ENCODE measurements around the gene KIF6. TPM values are rescaled to one million over a fixed set of nuclear protein-coding genes. Genes with fewer than 3 reads are reported as not detected.

Gene KIF6
- polyA plus RNA-seq, 1 donor (not counting 4 experiments of a cell fraction or from before 2014, with no cell fraction given), result 0.14 TPM

DNA sequence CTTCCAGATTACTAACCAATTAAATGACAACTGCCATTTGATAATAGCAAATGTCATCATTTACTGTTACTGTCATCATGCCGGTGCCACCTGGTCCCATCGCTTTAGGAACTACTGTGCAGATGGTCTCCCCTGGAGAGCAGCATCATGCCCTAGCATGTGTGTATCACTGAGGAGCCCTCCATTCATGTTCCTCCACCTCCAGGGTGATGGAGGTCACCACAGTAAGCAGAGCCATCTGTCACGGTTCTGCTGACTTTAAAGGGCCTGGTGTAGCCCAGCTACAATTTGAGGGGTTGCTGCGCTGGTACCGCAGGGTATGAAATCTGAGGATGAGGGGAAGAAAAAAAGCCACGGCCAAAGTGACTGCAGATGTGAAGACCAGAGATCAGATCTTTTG is 283.9 kb downstream of the KIF6 start:
- H2AFZ ChIP-seq (ENCODE audit: control insufficient read depth, low read length), result no peak overlapping the region
- H3K79me2 ChIP-seq (ENCODE audit: control insufficient read depth, insufficient read depth, low read length), result no peaks in the 10 kb centered on the region
- H3K27me3 ChIP-seq (ENCODE audit: control insufficient read depth, extremely low read depth, insufficient read depth, low read length), result no peaks in the 10 kb centered on the region
- no peaks in the 10 kb centered on the region for H3K36me3 ChIP-seq (ENCODE audit: control insufficient read depth in 2 of 2, extremely low read depth in 1 of 2, insufficient read depth in 2 of 2, low read length in 2 of 2)
- FAIRE-seq, result no peak
- no peak overlapping the region for H3K4me3 ChIP-seq (ENCODE audit: control insufficient read depth in 2 of 3, extremely low read depth in 1 of 3, insufficient read depth in 2 of 3, low read depth in 1 of 3, low read length in 3 of 3)
- TF ChIP-seq EZH2 (IDR thresholded peaks at IDR 0.05; ENCODE audit: low read length), result no peak
- TF ChIP-seq, protein P1, sequence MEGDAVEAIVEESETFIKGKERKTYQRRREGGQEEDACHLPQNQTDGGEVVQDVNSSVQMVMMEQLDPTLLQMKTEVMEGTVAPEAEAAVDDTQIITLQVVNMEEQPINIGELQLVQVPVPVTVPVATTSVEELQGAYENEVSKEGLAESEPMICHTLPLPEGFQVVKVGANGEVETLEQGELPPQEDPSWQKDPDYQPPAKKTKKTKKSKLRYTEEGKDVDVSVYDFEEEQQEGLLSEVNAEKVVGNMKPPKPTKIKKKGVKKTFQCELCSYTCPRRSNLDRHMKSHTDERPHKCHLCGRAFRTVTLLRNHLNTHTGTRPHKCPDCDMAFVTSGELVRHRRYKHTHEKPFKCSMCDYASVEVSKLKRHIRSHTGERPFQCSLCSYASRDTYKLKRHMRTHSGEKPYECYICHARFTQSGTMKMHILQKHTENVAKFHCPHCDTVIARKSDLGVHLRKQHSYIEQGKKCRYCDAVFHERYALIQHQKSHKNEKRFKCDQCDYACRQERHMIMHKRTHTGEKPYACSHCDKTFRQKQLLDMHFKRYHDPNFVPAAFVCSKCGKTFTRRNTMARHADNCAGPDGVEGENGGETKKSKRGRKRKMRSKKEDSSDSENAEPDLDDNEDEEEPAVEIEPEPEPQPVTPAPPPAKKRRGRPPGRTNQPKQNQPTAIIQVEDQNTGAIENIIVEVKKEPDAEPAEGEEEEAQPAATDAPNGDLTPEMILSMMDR (optimal IDR thresholded peaks at IDR 0.05 in 1 of 3, IDR thresholded peaks at IDR 0.05 in 1 of 3, conservative IDR thresholded peaks at IDR 0.05 in 1 of 3; ENCODE audit: extremely low read depth in 1 of 3, insufficient read depth in 2 of 3, low read length in 3 of 3), result no peak
- H3K27ac ChIP-seq (ENCODE audit: control insufficient read depth, insufficient read depth, low read length), result no peak overlapping the region
- no peaks in the 10 kb centered on the region for H3K9me1 ChIP-seq (ENCODE audit: control insufficient read depth, extremely low read depth, insufficient read depth, low read length)
- H4K20me1 ChIP-seq (ENCODE audit: control insufficient read depth, extremely low read depth, insufficient read depth, low read length), result no peaks in the 10 kb centered on the region
- dilution Hi-C loops (cut with MboI; ENCODE audit: extremely low pct_ligation_motif_present, low sequenced_read_pairs), result no loop called here
- H3K9ac ChIP-seq (ENCODE audit: control insufficient read depth, extremely low read depth, insufficient read depth, low read length), result no peak overlapping the region
- DNase-seq (ENCODE audit: low read depth, low spot score), result no peak
- H3K4me1 ChIP-seq (ENCODE audit: control insufficient read depth, extremely low read depth, insufficient read depth, low read length), result no peaks in the 10 kb centered on the region
- H3K9me3 ChIP-seq (ENCODE audit: control insufficient read depth, low read depth, low read length), result no peaks in the 10 kb centered on the region
- no peak overlapping the region for H3K4me2 ChIP-seq (ENCODE audit: control insufficient read depth, extremely low read depth, insufficient read depth, low read depth, low read length)

DNA sequence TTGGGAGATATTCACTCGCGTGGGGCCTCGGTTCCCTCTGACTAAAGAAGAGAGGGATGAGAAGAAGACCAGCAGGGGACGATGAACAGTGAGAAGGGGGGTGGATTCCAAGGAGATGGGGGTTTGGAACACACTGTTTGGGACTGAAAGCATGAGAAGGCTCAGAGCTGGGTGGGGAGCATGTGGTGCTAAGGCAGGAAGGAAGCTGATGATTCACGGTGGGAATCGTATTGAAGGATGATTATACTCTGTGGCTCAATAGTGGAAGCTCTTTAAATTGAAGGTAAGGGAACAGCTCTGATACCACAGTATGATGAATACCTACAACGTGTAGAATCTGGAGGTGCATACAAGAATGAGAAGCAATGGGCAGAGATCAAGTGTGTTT is 285.2 kb downstream of the KIF6 start:
- Histone ChIP-seq H3K79me2 (ENCODE audit: control insufficient read depth, insufficient read depth, low read length) (no peaks in the 10 kb centered on the region), H2AFZ (ENCODE audit: control insufficient read depth, low read length) (no peak overlapping the region), H3K27me3 (ENCODE audit: control insufficient read depth, extremely low read depth, insufficient read depth, low read length) (no peaks in the 10 kb centered on the region), H3K4me3 (ENCODE audit: control insufficient read depth in 2 of 3, extremely low read depth in 1 of 3, insufficient read depth in 2 of 3, low read depth in 1 of 3, low read length in 3 of 3) (no peak overlapping the region), H3K4me1 (ENCODE audit: control insufficient read depth, extremely low read depth, insufficient read depth, low read length) (no peaks in the 10 kb centered on the region), H3K36me3 (ENCODE audit: control insufficient read depth in 2 of 2, extremely low read depth in 1 of 2, insufficient read depth in 2 of 2, low read length in 2 of 2) (no peaks in the 10 kb centered on the region), H3K9me1 (ENCODE audit: control insufficient read depth, extremely low read depth, insufficient read depth, low read length) (no peaks in the 10 kb centered on the region), H3K9ac (ENCODE audit: control insufficient read depth, extremely low read depth, insufficient read depth, low read length) (no peak overlapping the region), H3K9me3 (ENCODE audit: control insufficient read depth, low read depth, low read length) (no peaks in the 10 kb centered on the region), H3K4me2 (ENCODE audit: control insufficient read depth, extremely low read depth, insufficient read depth, low read depth, low read length) (no peak overlapping the region), H4K20me1 (ENCODE audit: control insufficient read depth, extremely low read depth, insufficient read depth, low read length) (no peaks in the 10 kb centered on the region), H3K27ac (ENCODE audit: control insufficient read depth, insufficient read depth, low read length) (no peak overlapping the region)
- DNase-seq (ENCODE audit: low read depth, low spot score) (no peak), FAIRE-seq (no peak)
- dilution Hi-C loops (cut with MboI; ENCODE audit: extremely low pct_ligation_motif_present, low sequenced_read_pairs), result no loop called here
- TF ChIP-seq EZH2 (IDR thresholded peaks at IDR 0.05; ENCODE audit: low read length), result no peak
- TF ChIP-seq, protein P1 (optimal IDR thresholded peaks at IDR 0.05 in 1 of 3, IDR thresholded peaks at IDR 0.05 in 1 of 3, conservative IDR thresholded peaks at IDR 0.05 in 1 of 3; ENCODE audit: extremely low read depth in 1 of 3, insufficient read depth in 2 of 3, low read length in 3 of 3), result no peak
